Dendritic cell treated with granulocyte-macrophage colony-stimulating factor and Interleukin-4, amounts not matched to agents 40 ng/mL and 50 ng/mL, for 4 days (primary cell): ENCODE data around the gene CREB3L2.
A peak's percentile ranks its signal among the peaks of the same experiment; 100 is the strongest.

ENCODE experiments used
- H3K27ac Mint-ChIP-seq: one replicate; pipeline ENCODE4 v1.8.0; 2022; ENCODE audit warnings: mild to moderate bottlenecking, mixed read lengths
- H3K27me3 Mint-ChIP-seq: one replicate; pipeline ENCODE4 v1.8.0; 2022; ENCODE audit warnings: mild to moderate bottlenecking, mixed read lengths
- H3K36me3 Mint-ChIP-seq: one replicate; pipeline ENCODE4 v1.8.0; 2022; ENCODE audit warnings: low read depth, mixed read lengths
- H3K4me1 Mint-ChIP-seq: one replicate; pipeline ENCODE4 v1.8.0; 2022; ENCODE audit warnings: low read depth, mixed read lengths
- H3K4me3 Mint-ChIP-seq: one replicate; pipeline ENCODE4 v1.8.0; 2022; ENCODE audit warnings: mild to moderate bottlenecking, moderate library complexity, mixed read lengths
- H3K9me3 Mint-ChIP-seq: one replicate; pipeline ENCODE4 v1.8.0; 2022; ENCODE audit warnings: mixed read lengths
- intact Hi-C: fragments of 100-400 bp; cut with micrococcal nuclease; formaldehyde crosslinking; loops from one replicate; pipeline ENCODE4 v1.15.0; 2022

CREB3L2 gene

DNA sequence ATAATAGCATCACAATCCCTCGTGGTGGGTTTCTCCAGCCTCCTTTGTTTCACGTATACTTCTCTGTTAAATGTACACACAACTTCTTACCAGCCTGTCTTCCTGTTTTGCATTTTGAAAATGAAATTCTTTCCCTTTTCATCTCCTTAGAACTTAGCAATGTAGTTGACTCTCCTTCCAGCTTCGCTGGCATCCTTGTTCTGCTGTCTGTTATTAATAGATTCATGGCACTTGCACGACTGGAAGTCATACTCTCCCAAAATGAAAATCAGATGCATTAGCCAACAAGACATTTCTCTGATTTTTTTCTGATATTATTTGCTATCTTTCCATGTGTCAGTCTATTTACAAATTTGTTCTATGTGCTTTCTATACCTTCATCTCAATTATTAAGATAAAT, 3.0 kb upstream of the CREB3L2 start:
- no peaks in the 10 kb centered on the region for H3K27me3 Mint-ChIP-seq
- intact Hi-C loops = loop anchor here (5.0 kb wide), 2 partner anchors 457 to 732 kb away; partner anchors contain the start of gene TRIM24

GRCh38 chr7:138004046-138004445, 2.2 kb upstream of the CREB3L2 start:
- H3K27me3 Mint-ChIP-seq = no peaks in the 10 kb centered on the region
- peaks cover 7% of the 10 kb centered on the region for H3K36me3 Mint-ChIP-seq
- H3K4me1 Mint-ChIP-seq = peaks cover 39% of the 10 kb centered on the region
- H3K9me3 Mint-ChIP-seq = no peaks in the 10 kb centered on the region
- no peak overlapping the region for H3K4me3 Mint-ChIP-seq
- H3K27ac Mint-ChIP-seq = peak overlapping the region; percentile 0
- intact Hi-C loops = loop anchor here (5.0 kb wide), 1 partner anchor 458 kb away; the partner anchor contains the start of gene TRIM24

More for the DNA sequence above, 3.0 kb upstream of the CREB3L2 start:
- peaks cover 30% of the 10 kb centered on the region for H3K4me1 Mint-ChIP-seq
- H3K4me3 Mint-ChIP-seq = no peak overlapping the region
- H3K27ac Mint-ChIP-seq = no peak overlapping the region
- H3K9me3 Mint-ChIP-seq = no peaks in the 10 kb centered on the region
- peaks cover 7% of the 10 kb centered on the region for H3K36me3 Mint-ChIP-seq

GRCh38 chr7:138002828-138003189, 923 bp upstream of the CREB3L2 start:
- Mint-ChIP-seq H3K27me3 (no peaks in the 10 kb centered on the region), H3K4me3 (peak overlapping the region; percentile 2), H3K27ac (peak overlapping the region; percentile 93), H3K36me3 (peaks cover 7% of the 10 kb centered on the region), H3K4me1 (peaks cover 38% of the 10 kb centered on the region), H3K9me3 (no peaks in the 10 kb centered on the region)
- intact Hi-C loops = loop anchor here (5.0 kb wide), 1 partner anchor 459 kb away; the partner anchor contains the start of gene TRIM24

DNA sequence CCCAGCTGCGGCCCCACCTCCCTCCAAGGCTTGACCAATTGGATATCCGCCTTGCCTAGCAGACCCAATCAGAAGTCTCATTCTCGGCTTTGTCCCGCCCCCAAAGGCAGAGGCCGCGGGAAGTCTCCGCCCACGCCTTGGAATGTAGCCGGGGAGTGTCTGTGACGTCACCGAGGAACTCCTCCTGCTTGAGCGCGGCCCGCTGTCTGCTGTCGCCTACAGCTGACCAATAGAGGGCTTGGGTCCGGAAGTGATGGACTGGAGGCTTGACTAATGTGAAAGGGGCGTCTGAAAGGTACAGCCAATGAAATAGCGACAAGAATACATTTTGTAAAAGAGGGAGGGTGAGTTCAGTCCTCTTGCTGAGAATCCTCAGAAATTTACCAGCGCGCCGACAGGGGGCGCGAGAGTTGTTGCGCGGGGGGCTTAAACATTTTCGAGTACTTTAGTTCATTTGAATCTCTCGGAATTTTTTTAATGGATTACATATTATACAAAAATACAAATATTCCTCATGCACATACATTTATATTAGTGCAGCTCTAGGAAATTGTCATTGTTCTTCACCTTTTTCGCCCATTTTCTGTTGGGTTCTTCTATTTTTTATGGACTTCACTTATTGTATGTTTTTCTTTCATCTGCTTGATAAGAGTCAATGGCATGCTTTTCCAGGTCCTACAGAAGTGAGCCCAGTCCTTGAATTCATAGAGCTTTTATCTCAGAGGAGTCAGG, 376 bp upstream of the CREB3L2 start:
- Mint-ChIP-seq H3K4me1 (peaks cover 40% of the 10 kb centered on the region), H3K9me3 (no peaks in the 10 kb centered on the region), H3K27me3 (no peaks in the 10 kb centered on the region), H3K27ac (peak overlapping the region; percentile 93), H3K36me3 (peaks cover 7% of the 10 kb centered on the region), H3K4me3 (peak overlapping the region; percentile 87)
- intact Hi-C loops = loop anchor here (5.0 kb wide), 1 partner anchor 460 kb away; the partner anchor contains the start of gene TRIM24

DNA sequence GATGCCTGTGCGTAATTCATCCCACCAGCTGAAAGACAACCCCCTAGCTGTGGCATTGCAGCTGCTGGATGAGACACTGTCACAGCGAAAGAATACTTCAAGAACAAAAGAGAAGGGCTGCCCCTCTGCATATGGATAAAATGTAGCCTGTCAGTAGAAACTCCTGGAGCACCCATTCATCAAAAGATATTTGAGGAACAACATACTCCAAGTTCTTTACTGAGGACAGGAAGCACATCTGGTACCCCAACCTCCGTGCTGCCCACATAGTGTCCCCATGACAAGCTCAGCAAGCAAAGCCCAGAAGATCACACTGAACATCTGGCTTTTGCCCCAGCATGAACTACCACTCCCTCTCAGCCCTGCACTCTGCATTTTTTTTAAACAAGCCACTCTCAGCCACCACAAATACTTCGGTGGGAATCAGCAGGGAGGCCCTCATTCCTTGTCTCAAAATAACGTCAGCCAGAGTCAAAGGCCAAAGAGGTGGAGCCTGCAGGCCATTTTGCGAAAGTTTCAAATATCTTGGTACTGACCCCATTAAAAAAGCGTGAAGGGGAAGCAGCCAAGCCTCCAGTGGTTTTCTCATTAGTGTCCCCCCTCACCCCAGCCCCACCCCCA, 1.7 kb downstream of the CREB3L2 start:
- no peaks in the 10 kb centered on the region for H3K27me3 Mint-ChIP-seq
- H3K36me3 Mint-ChIP-seq = peaks cover 7% of the 10 kb centered on the region
- H3K27ac Mint-ChIP-seq = peak overlapping the region; percentile 93
- intact Hi-C loops = loop anchor here (2.0 to 5.0 kb wide), 2 partner anchors 39 to 462 kb away; partner anchors contain the start of gene TRIM24
- H3K4me3 Mint-ChIP-seq = peak overlapping the region; percentile 87
- no peaks in the 10 kb centered on the region for H3K9me3 Mint-ChIP-seq
- peaks cover 59% of the 10 kb centered on the region for H3K4me1 Mint-ChIP-seq

- H3K4me3 Mint-ChIP-seq = peak overlapping the region; percentile 87
- intact Hi-C loops = loop anchor here (2.0 to 5.0 kb wide), 3 partner anchors 39 to 463 kb away; partner anchors contain the start of gene TRIM24
- H3K27me3 Mint-ChIP-seq = no peaks in the 10 kb centered on the region
- H3K36me3 Mint-ChIP-seq = peaks cover 7% of the 10 kb centered on the region
- peak overlapping the region; percentile 93 for H3K27ac Mint-ChIP-seq
- peaks cover 59% of the 10 kb centered on the region for H3K4me1 Mint-ChIP-seq
- H3K9me3 Mint-ChIP-seq = no peaks in the 10 kb centered on the region
Measured at GRCh38 chr7:137999496-138000080, 2.3 kb downstream of the CREB3L2 start.

- intact Hi-C loops = loop anchor here (2.0 kb wide), 1 partner anchor 63 kb away; no protein-coding TSS in a partner anchor
- H3K4me1 Mint-ChIP-seq = peaks cover 50% of the 10 kb centered on the region
- peaks cover 7% of the 10 kb centered on the region for H3K36me3 Mint-ChIP-seq
- H3K27ac Mint-ChIP-seq = no peak overlapping the region
- no peaks in the 10 kb centered on the region for H3K9me3 Mint-ChIP-seq
- H3K27me3 Mint-ChIP-seq = no peaks in the 10 kb centered on the region
- no peak overlapping the region for H3K4me3 Mint-ChIP-seq
Measured at GRCh38 chr7:137998250-137998649, 3.6 kb downstream of the CREB3L2 start.

- Mint-ChIP-seq H3K4me1 (peaks cover 55% of the 10 kb centered on the region), H3K27ac (peak overlapping the region; percentile 60), H3K9me3 (peaks cover 8% of the 10 kb centered on the region), H3K36me3 (peaks cover 15% of the 10 kb centered on the region), H3K4me3 (peak overlapping the region; percentile 53), H3K27me3 (no peaks in the 10 kb centered on the region)
- intact Hi-C loops = no loop called here
Measured at GRCh38 chr7:137996871-137997270, 5.0 kb downstream of the CREB3L2 start.

DNA sequence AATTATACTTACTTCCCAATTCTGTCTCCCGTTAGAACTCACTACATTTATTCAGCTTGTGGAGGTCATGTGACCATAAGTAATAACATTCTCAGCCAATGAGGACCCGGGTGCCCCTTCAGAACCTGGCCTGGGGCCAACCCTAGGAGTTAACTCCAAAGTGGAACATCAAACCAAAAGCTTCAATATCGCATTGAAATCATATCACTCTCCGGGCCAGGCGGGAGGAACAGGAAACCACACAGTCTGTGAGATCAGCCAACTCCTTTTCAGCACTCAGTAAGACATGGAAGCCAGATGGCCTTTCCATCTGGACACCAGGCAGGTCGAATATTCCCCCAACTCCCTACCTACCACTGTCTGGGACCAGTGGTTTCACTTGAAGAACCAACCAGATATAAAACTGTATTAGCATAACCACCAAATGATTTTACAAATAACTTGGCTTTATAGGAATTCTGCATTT, 5.5 kb downstream of the CREB3L2 start:
- peaks cover 55% of the 10 kb centered on the region for H3K4me1 Mint-ChIP-seq
- peaks cover 10% of the 10 kb centered on the region for H3K36me3 Mint-ChIP-seq
- intact Hi-C loops = no loop called here
- peak overlapping the region; percentile 60 for H3K27ac Mint-ChIP-seq
- H3K4me3 Mint-ChIP-seq = peak overlapping the region; percentile 53
- no peaks in the 10 kb centered on the region for H3K27me3 Mint-ChIP-seq
- peaks cover 8% of the 10 kb centered on the region for H3K9me3 Mint-ChIP-seq

GRCh38 chr7:137994216-137994615, 7.7 kb downstream of the CREB3L2 start:
- H3K36me3 Mint-ChIP-seq = peaks cover 9% of the 10 kb centered on the region
- no peak overlapping the region for H3K27ac Mint-ChIP-seq
- H3K27me3 Mint-ChIP-seq = no peaks in the 10 kb centered on the region
- H3K9me3 Mint-ChIP-seq = peaks cover 8% of the 10 kb centered on the region
- peaks cover 42% of the 10 kb centered on the region for H3K4me1 Mint-ChIP-seq
- intact Hi-C loops = no loop called here
- H3K4me3 Mint-ChIP-seq = no peak overlapping the region

- Mint-ChIP-seq H3K4me1 (peaks cover 35% of the 10 kb centered on the region), H3K27ac (no peak overlapping the region), H3K36me3 (peaks cover 9% of the 10 kb centered on the region), H3K4me3 (no peak overlapping the region), H3K9me3 (peaks cover 8% of the 10 kb centered on the region), H3K27me3 (no peaks in the 10 kb centered on the region)
- intact Hi-C loops = no loop called here
Measured at GRCh38 chr7:137993395-137993743, 8.5 kb downstream of the CREB3L2 start.

GRCh38 chr7:137992550-137993394, 9.1 kb downstream of the CREB3L2 start:
- Mint-ChIP-seq H3K27ac (peak overlapping the region; percentile 22), H3K4me1 (peaks cover 35% of the 10 kb centered on the region), H3K27me3 (no peaks in the 10 kb centered on the region), H3K9me3 (peaks cover 8% of the 10 kb centered on the region), H3K36me3 (peaks cover 9% of the 10 kb centered on the region), H3K4me3 (no peak overlapping the region)
- intact Hi-C loops = no loop called here

DNA sequence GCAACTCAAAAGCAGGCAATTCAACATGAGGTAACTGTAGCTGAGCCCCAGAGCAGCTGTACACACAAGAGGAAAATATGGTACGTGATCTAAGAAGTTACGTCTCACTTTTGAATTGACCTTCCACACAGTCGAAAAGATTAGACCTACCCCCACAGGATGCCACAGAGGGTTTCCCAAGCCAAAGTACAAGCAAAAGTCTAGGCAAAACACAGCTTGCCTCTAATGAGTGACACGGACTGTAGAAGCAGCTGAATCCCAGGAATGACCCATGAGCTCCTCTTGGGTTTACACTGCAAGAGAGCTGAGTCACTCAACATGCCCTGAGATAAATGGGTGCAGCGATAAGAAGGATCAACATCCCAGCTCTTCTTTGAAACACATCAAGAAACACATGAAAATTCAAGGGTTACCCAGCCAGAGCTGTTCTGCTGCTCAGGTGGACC, 9.8 kb downstream of the CREB3L2 start:
- Mint-ChIP-seq H3K36me3 (peaks cover 9% of the 10 kb centered on the region), H3K4me3 (no peak overlapping the region), H3K27me3 (no peaks in the 10 kb centered on the region), H3K9me3 (peaks cover 8% of the 10 kb centered on the region), H3K4me1 (peaks cover 32% of the 10 kb centered on the region), H3K27ac (peak overlapping the region; percentile 22)
- intact Hi-C loops = no loop called here
